H1 (cell line): ENCODE measurements around the gene MGMT. TPM values are rescaled to one million over a fixed set of nuclear protein-coding genes. Genes with fewer than 3 reads are reported as not detected.
A peak's percentile ranks its signal among the peaks of the same experiment; 100 is the strongest.

Experiments
- CTCF ChIA-PET: fragments of 300-600 bp; sonication (Branson Sonifier 250); formaldehyde crosslinking; loops from one replicate; lab custom pipeline; 2021; ENCODE audit not compliant: partially characterized antibody; lab: Charles Lee
- POLR2A ChIA-PET: fragments of 300-600 bp; sonication (Branson Sonifier 250); formaldehyde crosslinking; loops from one replicate; lab custom pipeline; 2021; ENCODE audit warnings: inconsistent platforms; ENCODE audit not compliant: partially characterized antibody; lab: Charles Lee
- DNase-seq, 2 experiments: peaks; one replicate each; pipeline versions ENCODE4 v3.0.0 to v3.0.0-alpha.2; 2010 to 2022; ENCODE audit warnings: low spot score in 2 of 2, low read depth in 1 of 2, mixed read lengths in 1 of 2
- FAIRE-seq: peaks from 2 replicates; lab custom pipeline; 2011; peaks lifted over from hg19 to GRCh38; lab: Jason Lieb, UNC
- H2AFZ ChIP-seq: 2 replicates; pipeline ENCODE4 v1.8.1; 2012; ENCODE audit warnings: low read length, inconsistent platforms
- H2AK5ac ChIP-seq: 2 replicates; pipeline ENCODE4 v1.6.1; 2013; ENCODE audit warnings: low read depth, low read length
- H2BK120ac ChIP-seq: replicated peaks from 2 replicates; pipeline ENCODE3; 2013; ENCODE audit warnings: low read depth, low read length, inconsistent platforms
- H2BK12ac ChIP-seq: 2 replicates; pipeline ENCODE4 v1.6.1; 2013; ENCODE audit warnings: low read depth, low read length
- H2BK15ac ChIP-seq: 2 replicates; pipeline ENCODE4 v1.6.1; 2013; ENCODE audit warnings: low read length
- H2BK20ac ChIP-seq: 2 replicates; pipeline ENCODE4 v1.6.1; 2013; ENCODE audit warnings: low read length
- H2BK5ac ChIP-seq: 2 replicates; pipeline ENCODE4 v1.6.1; 2013; ENCODE audit warnings: low read depth, low read length
- H3K14ac ChIP-seq: 2 replicates; pipeline ENCODE4 v1.6.1; 2013; ENCODE audit warnings: inconsistent platforms; ENCODE audit not compliant: insufficient read length
- H3K18ac ChIP-seq: 2 replicates; pipeline ENCODE4 v1.6.1; 2013; ENCODE audit warnings: low read length; ENCODE audit errors: extremely low read depth
- H3K23ac ChIP-seq: 2 replicates; pipeline ENCODE4 v1.6.1; 2013; ENCODE audit warnings: inconsistent platforms; ENCODE audit not compliant: insufficient read length
- H3K23me2 ChIP-seq: 2 replicates; pipeline ENCODE4 v1.6.1; 2013; ENCODE audit warnings: low read depth, low read length
- H3K27ac ChIP-seq: 2 replicates; pipeline ENCODE4 v1.6.1; 2011; ENCODE audit warnings: low read depth, low read length, inconsistent platforms
- H3K27me3 ChIP-seq, 4 experiments: replicated peaks in 1 of 4; 1 replicate in 1 of 4; 2 replicates in 3 of 4; pipeline versions ENCODE4 v1.6.1 to v1.8.1; 2011 to 2013; ENCODE audit warnings: low read length in 3 of 4, mild to moderate bottlenecking in 3 of 4, inconsistent platforms in 2 of 4, mixed read lengths in 2 of 4, moderate library complexity in 1 of 4; ENCODE audit not compliant: control insufficient read depth in 3 of 4, insufficient read depth in 3 of 4; ENCODE audit errors: extremely low read depth in 1 of 4
- H3K36me3 ChIP-seq, 4 experiments: 2 replicates each; pipeline versions ENCODE4 v1.6.1 to v1.8.1; 2011 to 2013; ENCODE audit warnings: mild to moderate bottlenecking in 4 of 4, low read length in 3 of 4, moderate library complexity in 2 of 4, control low read depth in 1 of 4, inconsistent platforms in 1 of 4; ENCODE audit not compliant: insufficient read depth in 4 of 4, control insufficient read depth in 2 of 4
- H3K4ac ChIP-seq: replicated peaks from 2 replicates; pipeline ENCODE3; 2013; ENCODE audit warnings: low read length, low read depth, mixed read lengths, inconsistent platforms; ENCODE audit not compliant: insufficient read length
- H3K4me1 ChIP-seq, 4 experiments: replicated peaks in 1 of 4; 1 replicate in 1 of 4; 2 replicates in 3 of 4; pipeline versions ENCODE4 v1.6.1 to v1.8.1; 2011 to 2013; ENCODE audit warnings: low read length in 3 of 4, inconsistent platforms in 2 of 4, mixed read lengths in 1 of 4; ENCODE audit not compliant: insufficient read depth in 4 of 4, control insufficient read depth in 3 of 4
- H3K4me2 ChIP-seq, 2 experiments: 2 replicates each; pipeline versions ENCODE4 v1.6.1 to v1.8.1; 2011 to 2013; ENCODE audit warnings: low read depth in 2 of 2, low read length in 2 of 2, control low read depth in 1 of 2, inconsistent platforms in 1 of 2, mild to moderate bottlenecking in 1 of 2; ENCODE audit not compliant: insufficient read depth in 1 of 2
- H3K4me3 ChIP-seq, 4 experiments: fragments of 200-600, 300-600 bp in 1 of 4; sonication (generic), shearing (Covaris generic), sonication (Bioruptor Twin) in 1 of 4; 2 replicates each; pipeline versions ENCODE4 v1.5.1 to v1.8.1; 2011 to 2016; ENCODE audit warnings: low read length in 4 of 4, low read depth in 3 of 4, control low read depth in 2 of 4, inconsistent platforms in 2 of 4, mild to moderate bottlenecking in 2 of 4, mixed read lengths in 1 of 4, moderate library complexity in 1 of 4; ENCODE audit not compliant: insufficient read depth in 2 of 4; ENCODE audit errors: extremely low read depth in 1 of 4
- H3K56ac ChIP-seq: replicated peaks from 2 replicates; pipeline ENCODE3; 2013; ENCODE audit warnings: low read depth, mild to moderate bottlenecking, mixed read lengths, low read length, inconsistent platforms; ENCODE audit not compliant: insufficient read length
- H3K79me1 ChIP-seq: 2 replicates; pipeline ENCODE4 v1.6.1; 2013; ENCODE audit warnings: low read depth, low read length, control low read depth
- H3K79me2 ChIP-seq, 2 experiments: 2 replicates each; pipeline versions ENCODE4 v1.6.1 to v1.8.1; 2012 to 2013; ENCODE audit warnings: low read length in 2 of 2, mild to moderate bottlenecking in 2 of 2, inconsistent platforms in 1 of 2; ENCODE audit not compliant: insufficient read depth in 2 of 2, control insufficient read depth in 1 of 2
- H3K9ac ChIP-seq, 4 experiments: replicated peaks in 1 of 4; 1 replicate in 1 of 4; 2 replicates in 3 of 4; pipeline versions ENCODE4 v1.6.1 to v1.8.1; 2011 to 2013; ENCODE audit warnings: low read depth in 3 of 4, low read length in 3 of 4, control low read depth in 2 of 4, mild to moderate bottlenecking in 2 of 4, moderate library complexity in 2 of 4, inconsistent platforms in 1 of 4; ENCODE audit errors: extremely low read depth in 1 of 4
- H3K9me3 ChIP-seq, 2 experiments: 2 replicates each; pipeline versions ENCODE4 v1.6.1 to v1.8.1; 2012 to 2013; ENCODE audit warnings: mild to moderate bottlenecking in 2 of 2, moderate library complexity in 2 of 2, control low read depth in 1 of 2, inconsistent platforms in 1 of 2, low read depth in 1 of 2, low read length in 1 of 2, mixed read lengths in 1 of 2; ENCODE audit not compliant: insufficient read depth in 2 of 2
- H4K20me1 ChIP-seq, 2 experiments: replicated peaks in 1 of 2; 2 replicates each; pipeline versions ENCODE3 to v1.8.1; 2011 to 2013; ENCODE audit warnings: inconsistent platforms in 2 of 2, low read length in 2 of 2, mild to moderate bottlenecking in 1 of 2; ENCODE audit not compliant: insufficient read depth in 2 of 2, control insufficient read depth in 1 of 2
- H4K5ac ChIP-seq: 2 replicates; pipeline ENCODE4 v1.6.1; 2013; ENCODE audit warnings: low read length, low read depth, mixed read lengths, inconsistent platforms; ENCODE audit not compliant: insufficient read length
- H4K8ac ChIP-seq: 2 replicates; pipeline ENCODE4 v1.8.0; 2013; ENCODE audit warnings: mild to moderate bottlenecking, moderate library complexity, low read length, inconsistent platforms; ENCODE audit not compliant: insufficient read depth; ENCODE audit errors: extremely low read depth
- H4K91ac ChIP-seq: replicated peaks from 2 replicates; pipeline ENCODE3; 2013; ENCODE audit warnings: low read length, mixed read lengths, inconsistent platforms; ENCODE audit not compliant: insufficient read length
- BCL11A ChIP-seq, 2 experiments: IDR thresholded peaks; one replicate each; pipeline ENCODE4 v1.6.1; 2011; ENCODE audit warnings: low read depth in 2 of 2, low read length in 2 of 2, mild to moderate bottlenecking in 2 of 2
- CTBP2 ChIP-seq: IDR thresholded peaks from 2 replicates; pipeline ENCODE4 v1.7.0; 2011; ENCODE audit warnings: borderline replicate concordance, mild to moderate bottlenecking, moderate library complexity, mixed read lengths, low read length; ENCODE audit not compliant: insufficient read depth, insufficient read length
- GTF2F1 ChIP-seq: IDR thresholded peaks from 2 replicates; pipeline ENCODE4 v1.6.1; 2012; ENCODE audit warnings: low read depth, low read length, improper control_type of control experiment, borderline replicate concordance
- HDAC2 ChIP-seq, 2 experiments: fragments of 300-600 bp in 1 of 2; sonication (generic) in 1 of 2; IDR thresholded peaks; 2 replicates each; pipeline ENCODE4 v1.6.1; 2011 to 2012; ENCODE audit warnings: low read depth in 2 of 2, low read length in 2 of 2, mild to moderate bottlenecking in 2 of 2, moderate library complexity in 2 of 2, borderline replicate concordance in 1 of 2, inconsistent platforms in 1 of 2
- PHF8 ChIP-seq: fragments of 200-600 bp; sonication (generic); conservative IDR thresholded peaks from 2 replicates; pipeline ENCODE4 v1.7.1; 2012; ENCODE audit warnings: low read depth, mild to moderate bottlenecking, inconsistent platforms, low read length, moderate library complexity
- RBBP5 ChIP-seq: IDR thresholded peaks from 2 replicates; pipeline ENCODE4 v1.7.1; 2012; ENCODE audit warnings: low read depth, mild to moderate bottlenecking, inconsistent platforms, low read length, moderate library complexity, borderline replicate concordance
- RNF2 ChIP-seq: fragments of 200-900, 300-1000 bp; sonication (generic); IDR thresholded peaks from 2 replicates; pipeline ENCODE4 v1.7.1; 2016; ENCODE audit warnings: borderline replicate concordance, low read depth, mild to moderate bottlenecking, antibody characterized with exemption, low read length; ENCODE audit not compliant: poor library complexity, severe bottlenecking; ENCODE audit errors: missing control alignments
- SP2 ChIP-seq: IDR thresholded peaks from 2 replicates; pipeline ENCODE4 v1.6.1; 2012; ENCODE audit warnings: mild to moderate bottlenecking, low read length, inconsistent platforms
- SRF ChIP-seq: IDR thresholded peaks from 2 replicates; pipeline ENCODE4 v1.6.1; 2011; ENCODE audit warnings: mild to moderate bottlenecking, low read depth, low read length, moderate library complexity
- TBP ChIP-seq: IDR thresholded peaks from 2 replicates; pipeline ENCODE4 v1.6.1; 2011; ENCODE audit warnings: low read depth, low read length, improper control_type of control experiment
- TCF12 ChIP-seq: IDR thresholded peaks from 2 replicates; pipeline ENCODE4 v1.6.1; 2011; ENCODE audit warnings: low read depth, mild to moderate bottlenecking, low read length
- ZNF274 ChIP-seq: IDR thresholded peaks from 2 replicates; pipeline ENCODE4 v1.7.0; 2012; ENCODE audit warnings: low read length, borderline replicate concordance; ENCODE audit errors: extremely low read depth
- WGBS, 2 experiments: shearing (Covaris generic) in 1 of 2; methylation state at CpG; one replicate each; pipeline versions ENCODE4 v1.1.6 to v1.1.7; 2013 to 2015; ENCODE audit warnings: low lambda C conversion rate in 2 of 2, mixed read lengths in 2 of 2, inconsistent platforms in 1 of 2, low coverage in 1 of 2, missing lambda C conversion rate in 1 of 2; ENCODE audit not compliant: insufficient replicate concordance in 2 of 2, insufficient coverage in 1 of 2, insufficient read length in 1 of 2; ENCODE audit errors: extremely low coverage in 1 of 2, missing lambda C conversion rate in 1 of 2; 5-methylcytosine and 5-hydroxymethylcytosine counted together
- polyA plus RNA-seq, 7 experiments: library from polyadenylated mRNA; depleted of rRNA in 3 of 7; stranded (reverse) in 5 of 7; unstranded in 2 of 7; fragments of >200 nt in 5 of 7; fragments of 200-250 nt in 2 of 7; gene quantifications; 1 replicate in 5 of 7; 2 replicates in 1 of 7; 4 replicates in 1 of 7; pipeline versions ENCODE4 v1.2.1 to v1.2.3, GENCODE V29; 2011 to 2013; ENCODE audit warnings: missing spikeins in 2 of 7, mixed read lengths in 2 of 7
- total RNA-seq: library from RNA; stranded (reverse); fragmentation: NEBNext Ultra II Directional; extraction: Animal tissue kit (Norgen Biotek cat#: 25700); gene quantifications from 2 replicates; pipeline ENCODE4 v1.2.1, GENCODE V29; 2021
- TF ChIP-seq, protein P1 (sequence below): IDR thresholded peaks from 2 replicates; pipeline ENCODE4 v1.6.1; 2012; ENCODE audit warnings: inconsistent platforms

The MGMT gene
- total and polyA plus RNA-seq, 2 of the 8 experiments (the other 6 are each of a cell fraction or from before 2014, with no cell fraction given) = 9.9 to 10.7 TPM

DNA sequence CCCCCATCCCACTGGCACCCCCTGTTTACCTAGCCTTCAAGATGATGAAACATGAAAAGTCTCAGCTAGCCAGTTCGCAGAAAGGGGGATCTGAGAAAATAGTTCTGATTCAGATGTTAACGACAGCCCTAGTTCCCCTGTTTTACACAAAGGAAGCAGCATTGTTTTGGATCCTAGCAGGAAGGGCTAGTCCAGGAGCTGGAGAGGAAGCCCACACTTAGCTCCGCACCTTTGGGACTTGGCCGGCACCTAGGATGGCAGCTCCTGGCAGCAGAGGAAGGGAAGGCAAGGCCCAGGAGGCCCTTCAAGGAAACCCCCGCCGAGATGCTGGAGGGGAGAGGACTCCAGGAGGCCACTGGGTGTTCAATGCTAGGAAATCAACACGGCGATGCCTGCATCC, 29.0 kb upstream of the MGMT start:
- Histone ChIP-seq H3K27me3 (no peaks in the 10 kb centered on the region), H2BK12ac (no peak overlapping the region), H2BK15ac (no peak overlapping the region), H3K4me1 (peaks cover 0 to 12% (median 2%) of the 10 kb centered on the region in 4 experiments; a peak in 5 of 7 replicates), H3K23ac (no peak overlapping the region), H4K91ac (no peak overlapping the region), H4K8ac (no peak overlapping the region), H3K56ac (no peak overlapping the region), H3K4ac (peak overlapping the region; percentile 27), H3K79me2 (no peaks in the 10 kb centered on the region), H2AK5ac (no peak overlapping the region), H3K14ac (no peak overlapping the region), H4K20me1 (no peaks in the 10 kb centered on the region), H3K79me1 (no peaks in the 10 kb centered on the region), H3K36me3 (no peaks in the 10 kb centered on the region), H3K27ac (no peak overlapping the region), H2BK120ac (no peak overlapping the region), H3K4me2 (0 out of 4 replicates have a peak overlapping the region, but pooled peaks of 1 of the 2 experiments have one; percentile 17), H3K9me3 (no peaks in the 10 kb centered on the region), H3K23me2 (no peaks in the 10 kb centered on the region), H3K18ac (no peak overlapping the region), H2BK20ac (0 out of 2 replicates have a peak overlapping the region, but pooled peaks have one; percentile 24), H2AFZ (0 out of 2 replicates have a peak overlapping the region, but pooled peaks have one; percentile 70), H3K4me3 (no peak overlapping the region), H3K9ac (no peak overlapping the region), H4K5ac (no peak overlapping the region), H2BK5ac (peak overlapping the region; percentile 1; the same call in 1 of the 2 replicates)
- FAIRE-seq (no peak), DNase-seq (no peak)
- ChIA-PET POLR2A (no interaction called here), CTCF (no interaction called here)
- 69% methylated on average over 8 of the region's 8 CpGs; no CpG with 5 or more reads in 1 of the 2 experiments for WGBS, 2 experiments
- TF ChIP-seq BCL11A (IDR thresholded peaks at IDR 0.05; ENCODE audit: low read depth in 2 of 2, low read length in 2 of 2) (no peak), SRF (no peak), TBP (no peak), HDAC2 (IDR thresholded peaks at IDR 0.05; ENCODE audit: borderline replicate concordance in 1 of 2, low read depth in 2 of 2, low read length in 2 of 2) (no peak), ZNF274 (no peak), RBBP5 (no peak), TCF12 (no peak), PHF8 (no peak), RNF2 (no peak), GTF2F1 (no peak), SP2 (no peak), CTBP2 (no peak)
- TF ChIP-seq, protein P1, sequence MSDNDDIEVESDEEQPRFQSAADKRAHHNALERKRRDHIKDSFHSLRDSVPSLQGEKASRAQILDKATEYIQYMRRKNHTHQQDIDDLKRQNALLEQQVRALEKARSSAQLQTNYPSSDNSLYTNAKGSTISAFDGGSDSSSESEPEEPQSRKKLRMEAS = no peak
